Heart left ventricle (tissue), 16 donors: Measurements from ENCODE around the gene GHDC. TPM values are rescaled to one million over a fixed set of nuclear protein-coding genes. Genes with fewer than 3 reads are reported as not detected.

Source experiments
- ATAC-seq, 4 donors: fragments of 200-7000 bp; cut with Tn5 transposase; one replicate each; pipeline ENCODE4 v1.9.1; 2020 to 2022; ENCODE audit warnings: moderate library complexity in 4 of 4, mild to moderate bottlenecking in 3 of 4, moderate number of reproducible peaks in 1 of 4
- DNase-seq, 5 donors: peaks; one replicate each; pipeline ENCODE4 v3.0.0-alpha.2; 2020
- H3K27ac ChIP-seq, 12 donors: fragments of 200-600 bp; sonication (generic) in 4 of 12; one replicate each; pipeline versions ENCODE4 v1.5.0 to v1.8.0; 2016 to 2022; ENCODE audit warnings: mild to moderate bottlenecking in 2 of 12
- H3K27me3 ChIP-seq, 9 donors: fragments of 200-600 bp; sonication (generic) in 2 of 9; one replicate each; pipeline versions ENCODE4 v1.5.1 to v1.8.0; 2016 to 2022; ENCODE audit warnings: mild to moderate bottlenecking in 3 of 9
- H3K36me3 ChIP-seq, 9 donors: fragments of 200-600 bp; sonication (generic) in 2 of 9; one replicate each; pipeline versions ENCODE4 v1.5.0 to v1.8.0; 2018 to 2022; ENCODE audit warnings: mild to moderate bottlenecking in 2 of 9
- H3K4me1 ChIP-seq, 12 donors: fragments of 200-600 bp; sonication (generic) in 4 of 12; one replicate each; pipeline versions ENCODE4 v1.5.0 to v1.8.0; 2016 to 2022; ENCODE audit warnings: mild to moderate bottlenecking in 3 of 12
- H3K4me3 ChIP-seq, 12 donors: fragments of 200-600 bp; sonication (generic) in 4 of 12; one replicate each; pipeline versions ENCODE4 v1.5.0 to v1.8.0; 2017 to 2022; ENCODE audit warnings: mild to moderate bottlenecking in 9 of 12, moderate library complexity in 4 of 12
- H3K9me3 ChIP-seq, 12 donors: fragments of 200-600 bp; sonication (generic) in 4 of 12; one replicate each; pipeline versions ENCODE4 v1.5.0 to v1.8.0; 2016 to 2022; ENCODE audit warnings: mild to moderate bottlenecking in 1 of 12
- POLR2A ChIP-seq, 2 donors: fragments of 450-650 bp; IDR thresholded peaks; one replicate each; pipeline ENCODE4 v1.6.1; 2017; ENCODE audit warnings: antibody characterized with exemption in 2 of 2, mild to moderate bottlenecking in 2 of 2, moderate library complexity in 2 of 2
- WGBS, 4 donors: extraction: QIAGEN DNeasy Blood & Tissue Kit in 2 of 4; methylation state at CpG; one replicate each; pipeline versions ENCODE4 v1.1.5 to v1.1.7; 2013 to 2018; 5-methylcytosine and 5-hydroxymethylcytosine counted together
- intact Hi-C, 10 donors: fragments of 100-400 bp; cut with DNase I; formaldehyde crosslinking; loops; one replicate each; pipeline versions ENCODE4 v1.11.1 to v1.14.2; 2022
- polyA plus RNA-seq, 2 donors: library from polyadenylated mRNA; stranded (reverse); fragments of 200-250 nt; gene quantifications; one replicate each; pipeline ENCODE4 v1.2.3, GENCODE V29; 2013
- total RNA-seq, 9 donors: library from RNA; depleted of rRNA in 2 of 9; stranded (reverse); fragments of >200 nt in 2 of 9; fragmentation: NEBNext Ultra II Directional in 3 of 9; extraction: Animal tissue kit (Norgen Biotek cat#: 25700) in 3 of 9; gene quantifications; one replicate each; pipeline versions ENCODE4 v1.1.0 to v1.2.4, GENCODE V29; 2016 to 2023
- TF ChIP-seq, protein P1 (sequence below), 12 donors: fragments of 200-600 bp; sonication (generic) in 4 of 12; IDR thresholded peaks; one replicate each; pipeline versions ENCODE4 v1.5.0 to v1.8.0; 2018 to 2022; ENCODE audit warnings: antibody characterized with exemption in 12 of 12, mild to moderate bottlenecking in 5 of 12
- donor health status: ischemic (EF 13 %, LVEDD 7.1; RV severe dilation, severe dysfunction).
- donor health status: healthy with polysubstance abuse.
- donor health status: DM: no; HTN: yes; CAD: no.
- donor health status: DM: no; HTN: no; CAD: no.
- donor health status: ischemic (EF 25% LVEDD 6.9; RV normal size, moderate dysfunction).
- donor health status: ischemic (EF 25% LVEDD 5.7; RV mildly dilated, moderate dysfunction).
- donor health status: healthy.
- donor health status: DM: yes; HTN: yes; CAD: no.
- donor health status: ischemic (EF 35%, LVEDD 5.7; RV mildly dilated, moderate dysfunction).
- donor health status: nonischemic (EF 11% LVEDD 7.7; RV severe dilation, severe dysfunction).
- donor health status: DM: yes; HTN: yes; CAD: no.
- donor health status: PGD.
- donor health status: ischemic (EF 29% LVEDD 5.4; RV normal size, mild dysfunction).
- donor health status: nonischemic (EF 23%, LVEDD 6.1; RV moderate dilation, normal function).

The GHDC gene
- total and polyA plus RNA-seq, 11 donors, result 4.9 to 17.3 (median 8.3) TPM

DNA sequence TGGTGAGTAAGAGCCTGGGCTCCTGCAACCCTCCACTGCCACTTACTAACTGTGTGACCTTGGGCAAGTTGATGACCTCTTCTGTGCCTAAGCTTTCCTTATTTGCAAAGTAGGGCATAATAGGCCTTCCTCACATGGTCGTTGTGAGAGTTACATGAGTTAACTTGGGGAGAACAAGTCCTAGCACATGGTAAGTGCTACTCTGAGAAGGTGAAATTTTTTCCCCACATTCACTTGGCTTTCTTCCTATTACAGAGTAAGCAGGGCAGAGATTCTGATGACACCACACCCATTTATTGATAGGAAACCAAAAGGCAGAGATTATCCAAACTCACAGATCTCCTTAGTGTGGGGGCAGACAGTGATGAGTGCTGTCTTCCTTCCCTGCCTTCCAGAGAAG is 15.0 kb downstream of the GHDC start:
- ATAC-seq, result no peak
- intact Hi-C loops, result no loop called here

DNA sequence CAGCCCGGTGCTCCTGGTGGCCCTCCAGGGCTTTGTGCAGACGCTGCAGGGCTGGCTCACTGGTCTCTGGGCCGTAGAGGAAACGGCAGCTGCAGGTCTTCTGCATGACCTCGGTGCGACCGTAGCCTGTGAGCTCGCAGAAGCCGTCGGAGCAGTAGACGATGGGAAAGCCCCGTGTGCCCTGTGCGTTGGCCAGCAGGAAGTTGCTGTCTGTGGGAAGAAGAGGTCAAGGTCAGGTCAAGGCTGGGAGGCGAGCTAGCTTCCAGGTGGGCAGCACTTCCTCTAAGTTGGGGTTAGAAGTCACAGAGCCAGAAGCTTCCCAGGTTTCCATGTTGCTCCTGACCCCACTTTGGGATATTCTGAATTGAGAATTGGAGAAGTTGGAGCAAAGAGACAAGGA is 15.5 kb downstream of the GHDC start:
- Histone ChIP-seq H3K4me1 (peaks cover 0 to 31% (median 20%) of the 10 kb centered on the region in 12 donors), H3K36me3 (no peaks in the 10 kb centered on the region), H3K9me3 (no peaks in the 10 kb centered on the region), H3K27me3 (peaks cover 0 to 28% (median 14%) of the 10 kb centered on the region in 9 donors), H3K4me3 (no peak overlapping the region), H3K27ac (no peak overlapping the region)
- WGBS, 4 donors, result 30 to 40% (median 33%) methylated on average over 3 to 14 of the region's 14 CpGs
- DNase-seq (no peak), ATAC-seq (no peak)
- intact Hi-C loops, result no loop called here
- no peak for TF ChIP-seq POLR2A (IDR thresholded peaks at IDR 0.05)
- TF ChIP-seq, protein P1, sequence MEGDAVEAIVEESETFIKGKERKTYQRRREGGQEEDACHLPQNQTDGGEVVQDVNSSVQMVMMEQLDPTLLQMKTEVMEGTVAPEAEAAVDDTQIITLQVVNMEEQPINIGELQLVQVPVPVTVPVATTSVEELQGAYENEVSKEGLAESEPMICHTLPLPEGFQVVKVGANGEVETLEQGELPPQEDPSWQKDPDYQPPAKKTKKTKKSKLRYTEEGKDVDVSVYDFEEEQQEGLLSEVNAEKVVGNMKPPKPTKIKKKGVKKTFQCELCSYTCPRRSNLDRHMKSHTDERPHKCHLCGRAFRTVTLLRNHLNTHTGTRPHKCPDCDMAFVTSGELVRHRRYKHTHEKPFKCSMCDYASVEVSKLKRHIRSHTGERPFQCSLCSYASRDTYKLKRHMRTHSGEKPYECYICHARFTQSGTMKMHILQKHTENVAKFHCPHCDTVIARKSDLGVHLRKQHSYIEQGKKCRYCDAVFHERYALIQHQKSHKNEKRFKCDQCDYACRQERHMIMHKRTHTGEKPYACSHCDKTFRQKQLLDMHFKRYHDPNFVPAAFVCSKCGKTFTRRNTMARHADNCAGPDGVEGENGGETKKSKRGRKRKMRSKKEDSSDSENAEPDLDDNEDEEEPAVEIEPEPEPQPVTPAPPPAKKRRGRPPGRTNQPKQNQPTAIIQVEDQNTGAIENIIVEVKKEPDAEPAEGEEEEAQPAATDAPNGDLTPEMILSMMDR (IDR thresholded peaks at IDR 0.05), result no peak

More for the DNA sequence above, 15.0 kb downstream of the GHDC start:
- Histone ChIP-seq H3K27ac (no peak overlapping the region), H3K36me3 (no peaks in the 10 kb centered on the region), H3K9me3 (no peaks in the 10 kb centered on the region), H3K4me1 (peaks cover 0 to 34% (median 22%) of the 10 kb centered on the region in 12 donors), H3K27me3 (peaks cover 0 to 28% (median 14%) of the 10 kb centered on the region in 9 donors), H3K4me3 (no peak overlapping the region)
- WGBS, 4 donors, result 24 to 41% (median 30%) methylated on average over 1 of the region's 1 CpG
- no peak for DNase-seq
- TF ChIP-seq, protein P1 (IDR thresholded peaks at IDR 0.05), result no peak
- no peak for TF ChIP-seq POLR2A (IDR thresholded peaks at IDR 0.05)

DNA sequence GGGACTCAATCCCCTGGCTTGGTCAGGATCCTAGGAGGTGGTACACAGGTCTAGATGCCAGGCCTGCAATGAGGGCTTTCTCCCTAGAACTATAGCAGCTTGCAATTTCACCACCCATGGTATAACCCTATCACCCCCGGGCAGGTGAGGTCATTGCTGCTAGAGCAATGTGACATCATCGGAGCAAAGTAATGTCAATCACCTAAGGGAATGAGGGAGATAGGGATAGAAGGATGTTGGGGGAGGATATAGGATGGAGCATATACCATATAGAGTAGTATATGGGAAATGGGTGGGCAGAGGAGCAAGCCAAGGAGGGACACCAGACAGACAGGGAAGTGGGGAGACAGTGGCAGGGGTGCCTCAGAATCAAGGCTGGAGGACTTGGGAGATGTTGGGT is 16.6 kb downstream of the GHDC start:
- H3K27me3 ChIP-seq, result peaks cover 0 to 28% (median 14%) of the 10 kb centered on the region in 9 donors
- ATAC-seq (no peak), DNase-seq (no peak)
- H3K9me3 ChIP-seq, result no peaks in the 10 kb centered on the region
- TF ChIP-seq POLR2A (IDR thresholded peaks at IDR 0.05), result no peak
- TF ChIP-seq, protein P1 (IDR thresholded peaks at IDR 0.05), result no peak
- 70 to 90% (median 85%) methylated on average over 2 of the region's 2 CpGs for WGBS, 4 donors
- intact Hi-C loops, result no loop called here
- H3K27ac ChIP-seq, result no peak overlapping the region
- H3K4me3 ChIP-seq, result no peak overlapping the region
- H3K4me1 ChIP-seq, result peaks cover 0 to 22% (median 13%) of the 10 kb centered on the region in 12 donors
- H3K36me3 ChIP-seq, result no peaks in the 10 kb centered on the region

DNA sequence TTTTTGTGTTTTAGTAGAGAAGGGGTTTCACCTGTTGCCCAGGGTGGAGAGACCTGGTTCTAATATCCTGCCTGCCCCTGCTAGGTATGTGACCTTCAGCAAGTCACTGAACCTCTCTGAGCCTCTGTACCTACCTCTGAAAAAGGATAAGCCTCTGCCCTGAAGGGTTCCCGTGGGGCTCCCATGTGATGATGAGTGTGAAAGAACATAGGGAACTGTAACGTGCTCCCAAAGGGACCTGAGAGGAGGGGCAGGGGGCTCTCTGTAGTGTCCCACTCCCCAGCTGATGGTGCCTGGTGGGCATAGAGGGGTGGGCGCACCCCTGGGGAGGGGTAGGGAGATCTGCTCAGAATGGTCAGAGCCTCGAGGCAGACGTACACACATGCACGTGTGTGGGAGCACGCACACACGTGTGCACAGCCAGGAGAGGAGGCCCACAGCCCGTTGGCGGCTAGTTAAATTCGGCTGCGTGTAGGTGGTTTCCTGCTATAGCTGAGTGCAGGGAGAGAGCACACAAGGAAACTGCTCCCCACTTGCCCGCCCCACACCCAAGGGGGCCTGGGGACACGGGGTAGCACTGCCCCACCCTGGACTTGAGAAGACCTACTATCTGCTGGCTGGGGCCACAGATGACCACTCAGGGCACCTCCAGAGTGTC is 20.0 kb downstream of the GHDC start:
- DNase-seq, result no peak
- no peak for ATAC-seq

More for the DNA sequence above, 20.0 kb downstream of the GHDC start:
- Histone ChIP-seq H3K27ac (no peak overlapping the region), H3K4me3 (no peak overlapping the region), H3K9me3 (no peaks in the 10 kb centered on the region), H3K4me1 (no peaks in the 10 kb centered on the region), H3K36me3 (no peaks in the 10 kb centered on the region), H3K27me3 (no peaks in the 10 kb centered on the region)
- TF ChIP-seq, protein P1 (IDR thresholded peaks at IDR 0.05), result no peak
- no peak for TF ChIP-seq POLR2A (IDR thresholded peaks at IDR 0.05)
- intact Hi-C loops, result no loop called here
- 69 to 80% (median 75%) methylated on average over 14 of the region's 14 CpGs for WGBS, 4 donors
